ENCODE data around the gene TBATA.

GRCh38 chr10:70738761-70739121, 46.4 kb downstream of the TBATA start:
- TF ChIP-seq YY1 (tag by site-specific recombination; IDR thresholded peaks at IDR 0.05), result no peak
- TF ChIP-seq OVOL3 (tag by site-specific recombination; IDR thresholded peaks at IDR 0.05), result no peak
- TF ChIP-seq MYNN (tag by site-specific recombination; IDR thresholded peaks at IDR 0.05; ENCODE audit: borderline replicate concordance), result no peak
- TF ChIP-seq ZNF530 (tag by site-specific recombination; IDR thresholded peaks at IDR 0.05; ENCODE audit: low read depth), result no peak
- no peak for TF ChIP-seq BCL6B (tag by site-specific recombination; IDR thresholded peaks at IDR 0.05)
- TF ChIP-seq ZBTB20 (tag by site-specific recombination; IDR thresholded peaks at IDR 0.05), result no peak
- no peak for TF ChIP-seq CTCF (tag by site-specific recombination; IDR thresholded peaks at IDR 0.05)
- no peak for TF ChIP-seq ZNF324 (tag by site-specific recombination; IDR thresholded peaks at IDR 0.05)
- no peak for TF ChIP-seq ZSCAN5A (tag by site-specific recombination; IDR thresholded peaks at IDR 0.05)
- no peak for TF ChIP-seq PRDM1 (tag by site-specific recombination; IDR thresholded peaks at IDR 0.05)
- TF ChIP-seq ZNF449 (tag by site-specific recombination; IDR thresholded peaks at IDR 0.05), result no peak
